ENCODE results near the gene APLF. TPM values are rescaled to one million over a fixed set of nuclear protein-coding genes. Genes with fewer than 3 reads are reported as not detected.

The APLF gene
- total and polyA plus RNA-seq, 5 donors from 2014 or later, result 1.5 to 3.9 (median 2.2) TPM

- ATAC-seq (ENCODE audit: low read depth in 2 of 2) (no peak), DNase-seq (no peak)
- H3K9me3 Mint-ChIP-seq, result peaks cover 0 to 5% (median 0%) of the 10 kb centered on the region in 7 donors
- H3K27ac Mint-ChIP-seq, result no peak overlapping the region
- H3K4me1 ChIP-seq (ENCODE audit: control insufficient read depth, insufficient read depth, low read length, poor library complexity, severe bottlenecking), result no peaks in the 10 kb centered on the region
- peaks cover 8% of the 10 kb centered on the region for H3K36me3 ChIP-seq (ENCODE audit: control insufficient read depth, insufficient read depth, low read length)
- no peak overlapping the region for H3K4me3 Mint-ChIP-seq
- H3K36me3 Mint-ChIP-seq, result peaks cover 15% of the 10 kb centered on the region
- no peaks in the 10 kb centered on the region for H3K27me3 Mint-ChIP-seq
- no peak overlapping the region for H3K27ac ChIP-seq (ENCODE audit: insufficient read depth, low read length, poor library complexity, severe bottlenecking)
- H3K9me3 ChIP-seq (ENCODE audit: control insufficient read depth in 2 of 2, low read length in 2 of 2), result no peaks in the 10 kb centered on the region
- no peaks in the 10 kb centered on the region for H3K27me3 ChIP-seq (ENCODE audit: control insufficient read depth, insufficient read depth, low read length)
- H3K4me3 ChIP-seq (ENCODE audit: low read depth, low read length), result no peak overlapping the region
- H3K4me1 Mint-ChIP-seq, result no peaks in the 10 kb centered on the region
Observed at GRCh38 chr2:68574202-68574791, 106.9 kb downstream of the APLF start.

GRCh38 chr2:68577183-68577582 is 109.8 kb downstream of the APLF start:
- peaks cover 23% of the 10 kb centered on the region for H3K36me3 Mint-ChIP-seq
- DNase-seq (no peak), ATAC-seq (ENCODE audit: low read depth in 2 of 2) (no peak)
- peaks cover 0 to 1% (median 0%) of the 10 kb centered on the region in 7 donors for H3K9me3 Mint-ChIP-seq
- H3K27ac Mint-ChIP-seq, result no peak overlapping the region
- H3K27ac ChIP-seq (ENCODE audit: insufficient read depth, low read length, poor library complexity, severe bottlenecking), result no peak overlapping the region
- no peak overlapping the region for H3K4me3 Mint-ChIP-seq
- H3K27me3 ChIP-seq (ENCODE audit: control insufficient read depth, insufficient read depth, low read length), result no peaks in the 10 kb centered on the region
- peaks cover 10% of the 10 kb centered on the region for H3K36me3 ChIP-seq (ENCODE audit: control insufficient read depth, insufficient read depth, low read length)
- H3K4me3 ChIP-seq (ENCODE audit: low read depth, low read length), result no peak overlapping the region
- H3K4me1 Mint-ChIP-seq, result no peaks in the 10 kb centered on the region
- no peaks in the 10 kb centered on the region for H3K9me3 ChIP-seq (ENCODE audit: control insufficient read depth in 2 of 2, low read length in 2 of 2)
- H3K27me3 Mint-ChIP-seq, result no peaks in the 10 kb centered on the region
- H3K4me1 ChIP-seq (ENCODE audit: control insufficient read depth, insufficient read depth, low read length, poor library complexity, severe bottlenecking), result no peaks in the 10 kb centered on the region

GRCh38 chr2:68579689-68580088 is 112.3 kb downstream of the APLF start:
- Mint-ChIP-seq H3K27ac (no peak overlapping the region), H3K36me3 (peaks cover 18% of the 10 kb centered on the region), H3K27me3 (no peaks in the 10 kb centered on the region), H3K4me3 (no peak overlapping the region), H3K4me1 (no peaks in the 10 kb centered on the region), H3K9me3 (peaks cover 0 to 1% (median 0%) of the 10 kb centered on the region in 7 donors)
- Histone ChIP-seq H3K4me1 (ENCODE audit: control insufficient read depth, insufficient read depth, low read length, poor library complexity, severe bottlenecking) (no peaks in the 10 kb centered on the region), H3K9me3 (ENCODE audit: control insufficient read depth in 2 of 2, low read length in 2 of 2) (no peaks in the 10 kb centered on the region), H3K27ac (ENCODE audit: insufficient read depth, low read length, poor library complexity, severe bottlenecking) (no peak overlapping the region), H3K4me3 (ENCODE audit: low read depth, low read length) (no peak overlapping the region), H3K27me3 (ENCODE audit: control insufficient read depth, insufficient read depth, low read length) (no peaks in the 10 kb centered on the region), H3K36me3 (ENCODE audit: control insufficient read depth, insufficient read depth, low read length) (peaks cover 10% of the 10 kb centered on the region)
- ATAC-seq (ENCODE audit: low read depth in 2 of 2), result no peak
- DNase-seq, result no peak

GRCh38 chr2:68588589-68588988 is 121.2 kb downstream of the APLF start:
- Mint-ChIP-seq H3K4me3 (no peak overlapping the region), H3K27me3 (no peaks in the 10 kb centered on the region), H3K4me1 (no peaks in the 10 kb centered on the region), H3K27ac (peak overlapping the region in 1 of 3 donors; percentile 48), H3K9me3 (no peaks in the 10 kb centered on the region), H3K36me3 (peaks cover 9% of the 10 kb centered on the region)
- no peak overlapping the region for H3K4me3 ChIP-seq (ENCODE audit: low read depth, low read length)
- no peaks in the 10 kb centered on the region for H3K36me3 ChIP-seq (ENCODE audit: control insufficient read depth, insufficient read depth, low read length)
- no peaks in the 10 kb centered on the region for H3K4me1 ChIP-seq (ENCODE audit: control insufficient read depth, insufficient read depth, low read length, poor library complexity, severe bottlenecking)
- no peaks in the 10 kb centered on the region for H3K9me3 ChIP-seq (ENCODE audit: control insufficient read depth in 2 of 2, low read length in 2 of 2)
- no peaks in the 10 kb centered on the region for H3K27me3 ChIP-seq (ENCODE audit: control insufficient read depth, insufficient read depth, low read length)
- no peak overlapping the region for H3K27ac ChIP-seq (ENCODE audit: insufficient read depth, low read length, poor library complexity, severe bottlenecking)
- DNase-seq, result no peak
- ATAC-seq (ENCODE audit: low read depth in 2 of 2), result no peak

GRCh38 chr2:68589963-68590362 is 122.6 kb downstream of the APLF start:
- H3K4me1 ChIP-seq (ENCODE audit: control insufficient read depth, insufficient read depth, low read length, poor library complexity, severe bottlenecking), result peaks cover 4% of the 10 kb centered on the region
- H3K4me3 Mint-ChIP-seq, result no peak overlapping the region
- H3K36me3 ChIP-seq (ENCODE audit: control insufficient read depth, insufficient read depth, low read length), result no peaks in the 10 kb centered on the region
- H3K27ac ChIP-seq (ENCODE audit: insufficient read depth, low read length, poor library complexity, severe bottlenecking), result no peak overlapping the region
- H3K9me3 Mint-ChIP-seq, result no peaks in the 10 kb centered on the region
- no peaks in the 10 kb centered on the region for H3K27me3 ChIP-seq (ENCODE audit: control insufficient read depth, insufficient read depth, low read length)
- DNase-seq (no peak), ATAC-seq (ENCODE audit: low read depth in 2 of 2) (no peak)
- no peak overlapping the region for H3K27ac Mint-ChIP-seq
- H3K4me1 Mint-ChIP-seq, result peaks cover 1 to 8% (median 6%) of the 10 kb centered on the region in 4 donors
- no peaks in the 10 kb centered on the region for H3K27me3 Mint-ChIP-seq
- no peak overlapping the region for H3K4me3 ChIP-seq (ENCODE audit: low read depth, low read length)
- H3K9me3 ChIP-seq (ENCODE audit: control insufficient read depth in 2 of 2, low read length in 2 of 2), result no peaks in the 10 kb centered on the region
- peaks cover 9% of the 10 kb centered on the region for H3K36me3 Mint-ChIP-seq

- H3K4me3 ChIP-seq (ENCODE audit: low read depth, low read length), result no peak overlapping the region
- Mint-ChIP-seq H3K9me3 (no peaks in the 10 kb centered on the region), H3K36me3 (peaks cover 9% of the 10 kb centered on the region), H3K4me3 (no peak overlapping the region), H3K4me1 (peaks cover 6 to 14% (median 9%) of the 10 kb centered on the region in 4 donors), H3K27ac (no peak overlapping the region), H3K27me3 (peaks cover 4% of the 10 kb centered on the region)
- H3K27me3 ChIP-seq (ENCODE audit: control insufficient read depth, insufficient read depth, low read length), result no peaks in the 10 kb centered on the region
- peaks cover 6% of the 10 kb centered on the region for H3K4me1 ChIP-seq (ENCODE audit: control insufficient read depth, insufficient read depth, low read length, poor library complexity, severe bottlenecking)
- no peaks in the 10 kb centered on the region for H3K36me3 ChIP-seq (ENCODE audit: control insufficient read depth, insufficient read depth, low read length)
- H3K9me3 ChIP-seq (ENCODE audit: control insufficient read depth in 2 of 2, low read length in 2 of 2), result no peaks in the 10 kb centered on the region
- no peak for ATAC-seq (ENCODE audit: low read depth in 2 of 2)
- no peak overlapping the region for H3K27ac ChIP-seq (ENCODE audit: insufficient read depth, low read length, poor library complexity, severe bottlenecking)
- no peak for DNase-seq
Observed at GRCh38 chr2:68590702-68591101, 123.3 kb downstream of the APLF start.

- H3K36me3 ChIP-seq (ENCODE audit: control insufficient read depth, insufficient read depth, low read length), result no peaks in the 10 kb centered on the region
- Mint-ChIP-seq H3K27me3 (peaks cover 4% of the 10 kb centered on the region), H3K4me3 (no peak overlapping the region), H3K4me1 (peaks cover 6 to 14% (median 9%) of the 10 kb centered on the region in 4 donors), H3K36me3 (peaks cover 9% of the 10 kb centered on the region), H3K9me3 (no peaks in the 10 kb centered on the region), H3K27ac (no peak overlapping the region)
- no peak for ATAC-seq (ENCODE audit: low read depth in 2 of 2)
- no peaks in the 10 kb centered on the region for H3K27me3 ChIP-seq (ENCODE audit: control insufficient read depth, insufficient read depth, low read length)
- no peaks in the 10 kb centered on the region for H3K9me3 ChIP-seq (ENCODE audit: control insufficient read depth in 2 of 2, low read length in 2 of 2)
- H3K4me3 ChIP-seq (ENCODE audit: low read depth, low read length), result no peak overlapping the region
- H3K27ac ChIP-seq (ENCODE audit: insufficient read depth, low read length, poor library complexity, severe bottlenecking), result no peak overlapping the region
- peaks cover 6% of the 10 kb centered on the region for H3K4me1 ChIP-seq (ENCODE audit: control insufficient read depth, insufficient read depth, low read length, poor library complexity, severe bottlenecking)
- no peak for DNase-seq
Observed at GRCh38 chr2:68591225-68591624, 123.8 kb downstream of the APLF start.

- H3K27ac Mint-ChIP-seq, result no peak overlapping the region
- peaks cover 0 to 3% (median 0%) of the 10 kb centered on the region in 7 donors for H3K9me3 Mint-ChIP-seq
- no peak for ATAC-seq (ENCODE audit: low read depth in 2 of 2)
- peaks cover 6 to 14% (median 9%) of the 10 kb centered on the region in 4 donors for H3K4me1 Mint-ChIP-seq
- Histone ChIP-seq H3K4me3 (ENCODE audit: low read depth, low read length) (no peak overlapping the region), H3K4me1 (ENCODE audit: control insufficient read depth, insufficient read depth, low read length, poor library complexity, severe bottlenecking) (peaks cover 6% of the 10 kb centered on the region), H3K36me3 (ENCODE audit: control insufficient read depth, insufficient read depth, low read length) (no peaks in the 10 kb centered on the region), H3K27me3 (ENCODE audit: control insufficient read depth, insufficient read depth, low read length) (no peaks in the 10 kb centered on the region), H3K27ac (ENCODE audit: insufficient read depth, low read length, poor library complexity, severe bottlenecking) (no peak overlapping the region), H3K9me3 (ENCODE audit: control insufficient read depth in 2 of 2, low read length in 2 of 2) (no peaks in the 10 kb centered on the region)
- DNase-seq, result no peak
- H3K4me3 Mint-ChIP-seq, result peak overlapping the region in 1 of 4 donors; percentile 64
- H3K36me3 Mint-ChIP-seq, result peaks cover 3% of the 10 kb centered on the region
- H3K27me3 Mint-ChIP-seq, result peaks cover 4% of the 10 kb centered on the region
Observed at GRCh38 chr2:68594041-68594440, 126.7 kb downstream of the APLF start.
